Measurements from ENCODE around the gene KRTAP3-1.
A peak's percentile ranks its signal among the peaks of the same experiment; 100 is the strongest.

GRCh38 chr17:40963838-40964237 is 45.1 kb downstream of the KRTAP3-1 start:
- peak; percentile 32 for TF ChIP-seq CTCF (IDR thresholded peaks at IDR 0.05; ENCODE audit: poor library complexity, severe bottlenecking)
- TF ChIP-seq REST (IDR thresholded peaks at IDR 0.05; ENCODE audit: borderline replicate concordance) = no peak
- TF ChIP-seq POLR2AphosphoS5 (IDR thresholded peaks at IDR 0.05) = no peak
- TF ChIP-seq MXI1 (conservative IDR thresholded peaks at IDR 0.05; ENCODE audit: poor library complexity, severe bottlenecking) = no peak
- TF ChIP-seq EZH2 (IDR thresholded peaks at IDR 0.05; ENCODE audit: borderline replicate concordance, insufficient read depth, low read length, poor library complexity, severe bottlenecking) = no peak
- no peak for TF ChIP-seq RAD21 (conservative IDR thresholded peaks at IDR 0.05)

Measured in neural cell (in vitro differentiated cells).